ENCODE results near the gene TMCO4.
A peak's percentile ranks its signal among the peaks of the same experiment; 100 is the strongest.

TMCO4 gene

GRCh38 chr1:19654886-19655717 lies 144.6 kb downstream of the TMCO4 start:
- Mint-ChIP-seq H3K4me1 (ENCODE audit: low read depth) (peaks cover 13% of the 10 kb centered on the region), H3K9me3 (no peaks in the 10 kb centered on the region), H3K27ac (no peak overlapping the region), H3K27me3 (ENCODE audit: low read depth) (peaks cover 4% of the 10 kb centered on the region), H3K36me3 (ENCODE audit: low read depth) (peaks cover 2% of the 10 kb centered on the region), H3K4me3 (no peak overlapping the region)

- Mint-ChIP-seq H3K4me1 (ENCODE audit: low read depth) (peaks cover 8% of the 10 kb centered on the region), H3K27ac (no peak overlapping the region), H3K9me3 (no peaks in the 10 kb centered on the region), H3K36me3 (ENCODE audit: low read depth) (peaks cover 2% of the 10 kb centered on the region), H3K27me3 (ENCODE audit: low read depth) (no peaks in the 10 kb centered on the region), H3K4me3 (no peak overlapping the region)
Measured at GRCh38 chr1:19654386-19654785, 145.3 kb downstream of the TMCO4 start.

- H3K9me3 Mint-ChIP-seq, result no peaks in the 10 kb centered on the region
- H3K36me3 Mint-ChIP-seq (ENCODE audit: low read depth), result no peaks in the 10 kb centered on the region
- no peak overlapping the region for H3K27ac Mint-ChIP-seq
- peaks cover 25% of the 10 kb centered on the region for H3K4me1 Mint-ChIP-seq (ENCODE audit: low read depth)
- no peak overlapping the region for H3K4me3 Mint-ChIP-seq
- H3K27me3 Mint-ChIP-seq (ENCODE audit: low read depth), result no peaks in the 10 kb centered on the region
Measured at GRCh38 chr1:19651141-19651737, 148.5 kb downstream of the TMCO4 start.

GRCh38 chr1:19650416-19651140 lies 149.1 kb downstream of the TMCO4 start:
- no peaks in the 10 kb centered on the region for H3K27me3 Mint-ChIP-seq (ENCODE audit: low read depth)
- peaks cover 32% of the 10 kb centered on the region for H3K4me1 Mint-ChIP-seq (ENCODE audit: low read depth)
- no peak overlapping the region for H3K27ac Mint-ChIP-seq
- no peaks in the 10 kb centered on the region for H3K36me3 Mint-ChIP-seq (ENCODE audit: low read depth)
- H3K4me3 Mint-ChIP-seq, result no peak overlapping the region
- no peaks in the 10 kb centered on the region for H3K9me3 Mint-ChIP-seq

- Mint-ChIP-seq H3K4me1 (ENCODE audit: low read depth) (peaks cover 29% of the 10 kb centered on the region), H3K27ac (no peak overlapping the region), H3K36me3 (ENCODE audit: low read depth) (no peaks in the 10 kb centered on the region), H3K27me3 (ENCODE audit: low read depth) (no peaks in the 10 kb centered on the region), H3K4me3 (no peak overlapping the region), H3K9me3 (no peaks in the 10 kb centered on the region)
Measured at GRCh38 chr1:19648689-19649088, 151.0 kb downstream of the TMCO4 start.

GRCh38 chr1:19648239-19648638 lies 151.5 kb downstream of the TMCO4 start:
- no peak overlapping the region for H3K4me3 Mint-ChIP-seq

GRCh38 chr1:19647643-19648042 lies 152.1 kb downstream of the TMCO4 start:
- Mint-ChIP-seq H3K27ac (peak overlapping the region; percentile 38), H3K9me3 (no peaks in the 10 kb centered on the region), H3K27me3 (ENCODE audit: low read depth) (peaks cover 9% of the 10 kb centered on the region), H3K36me3 (ENCODE audit: low read depth) (no peaks in the 10 kb centered on the region), H3K4me3 (peak overlapping the region; percentile 5), H3K4me1 (ENCODE audit: low read depth) (peaks cover 33% of the 10 kb centered on the region)

More at GRCh38 chr1:19648239-19648638, 151.5 kb downstream of the TMCO4 start:
- no peaks in the 10 kb centered on the region for H3K36me3 Mint-ChIP-seq (ENCODE audit: low read depth)
- H3K27me3 Mint-ChIP-seq (ENCODE audit: low read depth), result peaks cover 3% of the 10 kb centered on the region
- H3K4me1 Mint-ChIP-seq (ENCODE audit: low read depth), result peaks cover 30% of the 10 kb centered on the region
- no peak overlapping the region for H3K27ac Mint-ChIP-seq
- no peaks in the 10 kb centered on the region for H3K9me3 Mint-ChIP-seq

- H3K27me3 Mint-ChIP-seq (ENCODE audit: low read depth), result peaks cover 19% of the 10 kb centered on the region
- H3K4me3 Mint-ChIP-seq, result peak overlapping the region; percentile 67
- H3K4me1 Mint-ChIP-seq (ENCODE audit: low read depth), result peaks cover 33% of the 10 kb centered on the region
- H3K36me3 Mint-ChIP-seq (ENCODE audit: low read depth), result no peaks in the 10 kb centered on the region
- H3K9me3 Mint-ChIP-seq, result no peaks in the 10 kb centered on the region
- H3K27ac Mint-ChIP-seq, result peak overlapping the region; percentile 2
Measured at GRCh38 chr1:19646377-19647319, 153.1 kb downstream of the TMCO4 start.

- no peak overlapping the region for H3K27ac Mint-ChIP-seq
- no peaks in the 10 kb centered on the region for H3K9me3 Mint-ChIP-seq
- peaks cover 24% of the 10 kb centered on the region for H3K27me3 Mint-ChIP-seq (ENCODE audit: low read depth)
- peaks cover 31% of the 10 kb centered on the region for H3K4me1 Mint-ChIP-seq (ENCODE audit: low read depth)
- peak overlapping the region; percentile 67 for H3K4me3 Mint-ChIP-seq
- H3K36me3 Mint-ChIP-seq (ENCODE audit: low read depth), result no peaks in the 10 kb centered on the region
Measured at GRCh38 chr1:19645411-19646251, 154.1 kb downstream of the TMCO4 start.

GRCh38 chr1:19644681-19645410 lies 154.9 kb downstream of the TMCO4 start:
- Mint-ChIP-seq H3K4me3 (peak overlapping the region; percentile 91), H3K36me3 (ENCODE audit: low read depth) (no peaks in the 10 kb centered on the region), H3K4me1 (ENCODE audit: low read depth) (peaks cover 31% of the 10 kb centered on the region), H3K27me3 (ENCODE audit: low read depth) (peaks cover 24% of the 10 kb centered on the region), H3K9me3 (no peaks in the 10 kb centered on the region), H3K27ac (peak overlapping the region; percentile 78)

- H3K9me3 Mint-ChIP-seq, result no peaks in the 10 kb centered on the region
- no peaks in the 10 kb centered on the region for H3K36me3 Mint-ChIP-seq (ENCODE audit: low read depth)
- peaks cover 31% of the 10 kb centered on the region for H3K4me1 Mint-ChIP-seq (ENCODE audit: low read depth)
- H3K27me3 Mint-ChIP-seq (ENCODE audit: low read depth), result peaks cover 24% of the 10 kb centered on the region
- no peak overlapping the region for H3K27ac Mint-ChIP-seq
- no peak overlapping the region for H3K4me3 Mint-ChIP-seq
Measured at GRCh38 chr1:19644395-19644680, 155.4 kb downstream of the TMCO4 start.

GRCh38 chr1:19643602-19644394 lies 155.9 kb downstream of the TMCO4 start, which contains the start of gene NBL1:
NBL1 (plus strand) TSS chr1:19644311; CDS start chr1:19655031, 10,720 bp downstream.
- peak within 1 kb of the TSS; percentile 78 for H3K27ac Mint-ChIP-seq
- no peaks in the 10 kb centered on the region for H3K9me3 Mint-ChIP-seq
- no peaks in the 10 kb centered on the region for H3K36me3 Mint-ChIP-seq (ENCODE audit: low read depth)
- peak within 1 kb of the TSS; percentile 91 for H3K4me3 Mint-ChIP-seq
- peaks cover 24% of the 10 kb centered on the region for H3K27me3 Mint-ChIP-seq (ENCODE audit: low read depth)
- H3K4me1 Mint-ChIP-seq (ENCODE audit: low read depth), result peaks cover 31% of the 10 kb centered on the region

Measured in T-helper 1 cell treated with Interleukin-12 subunit alpha and Interleukin-12 subunit beta and Interleukin-4 antibody, amounts not matched to agents 30 μg/mL and 1 μg/mL, for 36 hours (primary cell).